Astrocyte (in vitro differentiated cells and primary cell): ENCODE data around the gene AIF1. TPM values are rescaled to one million over a fixed set of nuclear protein-coding genes. Genes with fewer than 3 reads are reported as not detected.

Experiments
- DNase-seq: peaks from one replicate; pipeline ENCODE4 v3.0.0-alpha.2; 2010; ENCODE audit warnings: low read depth
- FAIRE-seq: peaks from 2 replicates; lab custom pipeline; 2011; peaks lifted over from hg19 to GRCh38; lab: Jason Lieb, UNC
- H2AFZ ChIP-seq: 2 replicates; pipeline ENCODE4 v1.6.0; 2012; ENCODE audit warnings: low read depth, low read length, inconsistent platforms
- H3K27ac ChIP-seq: 2 replicates; pipeline ENCODE4 v1.5.1; 2011; ENCODE audit warnings: low read depth, low read length, inconsistent platforms
- H3K27me3 ChIP-seq: 2 replicates; pipeline ENCODE4 v1.6.0; 2011; ENCODE audit warnings: low read length, inconsistent platforms; ENCODE audit not compliant: insufficient read depth
- H3K36me3 ChIP-seq: 2 replicates; pipeline ENCODE4 v1.5.1; 2011; ENCODE audit warnings: low read length, inconsistent platforms; ENCODE audit not compliant: insufficient read depth
- H3K4me1 ChIP-seq: 2 replicates; pipeline ENCODE4 v1.5.1; 2011; ENCODE audit warnings: low read length, inconsistent platforms; ENCODE audit not compliant: insufficient read depth
- H3K4me2 ChIP-seq: 2 replicates; pipeline ENCODE4 v1.6.0; 2012; ENCODE audit warnings: low read length, inconsistent platforms
- H3K4me3 ChIP-seq: 2 replicates; pipeline ENCODE4 v1.5.1; 2011; ENCODE audit warnings: low read depth, mild to moderate bottlenecking, low read length, inconsistent platforms; ENCODE audit not compliant: insufficient read depth
- H3K79me2 ChIP-seq: 2 replicates; pipeline ENCODE4 v1.6.0; 2012; ENCODE audit warnings: mild to moderate bottlenecking, low read length, inconsistent platforms; ENCODE audit not compliant: insufficient read depth
- H3K9ac ChIP-seq: 2 replicates; pipeline ENCODE4 v1.6.0; 2012; ENCODE audit warnings: mild to moderate bottlenecking, low read length, inconsistent platforms
- H3K9me3 ChIP-seq: 2 replicates; pipeline ENCODE4 v1.5.1; 2012; ENCODE audit warnings: low read depth, mild to moderate bottlenecking, low read length, inconsistent platforms; ENCODE audit not compliant: insufficient read depth
- H4K20me1 ChIP-seq: 2 replicates; pipeline ENCODE4 v1.6.0; 2012; ENCODE audit warnings: low read length, inconsistent platforms; ENCODE audit not compliant: insufficient read depth
- H3K27ac Mint-ChIP-seq: one replicate; pipeline ENCODE4 v1.8.0; 2021; ENCODE audit warnings: mild to moderate bottlenecking, mixed read lengths; ENCODE audit not compliant: unreplicated experiment
- H3K27me3 Mint-ChIP-seq: one replicate; pipeline ENCODE4 v1.8.0; 2021; ENCODE audit warnings: low read depth, mixed read lengths; ENCODE audit not compliant: unreplicated experiment
- H3K36me3 Mint-ChIP-seq: one replicate; pipeline ENCODE4 v1.8.0; 2021; ENCODE audit warnings: low read depth, mixed read lengths; ENCODE audit not compliant: unreplicated experiment
- H3K4me1 Mint-ChIP-seq: one replicate; pipeline ENCODE4 v1.8.0; 2021; ENCODE audit warnings: low read depth, mixed read lengths; ENCODE audit not compliant: unreplicated experiment
- H3K4me3 Mint-ChIP-seq: one replicate; pipeline ENCODE4 v1.8.0; 2021; ENCODE audit warnings: mild to moderate bottlenecking, moderate library complexity, mixed read lengths; ENCODE audit not compliant: unreplicated experiment
- H3K9me3 Mint-ChIP-seq: one replicate; pipeline ENCODE4 v1.8.0; 2021; ENCODE audit warnings: mild to moderate bottlenecking, mixed read lengths; ENCODE audit not compliant: unreplicated experiment
- EZH2 ChIP-seq: IDR thresholded peaks from 2 replicates; pipeline ENCODE4 v1.6.1; 2012; ENCODE audit warnings: mild to moderate bottlenecking, low read length, inconsistent platforms; ENCODE audit not compliant: insufficient read depth
- microRNA-seq: library from miRNA; unstranded; fragments of <30 nt; microRNA quantifications from one replicate; pipeline ENCODE4 v1.2.0, GENCODE V29; 2020
- total RNA-seq: library from RNA; stranded (reverse); gene quantifications from 2 replicates; pipeline ENCODE4 v1.2.1, GENCODE V29; 2021
- TF ChIP-seq, protein P1 (sequence below): IDR thresholded peaks from 2 replicates; pipeline ENCODE4 v1.5.1; 2011; ENCODE audit warnings: low read depth, mild to moderate bottlenecking, inconsistent platforms, low read length, moderate library complexity; ENCODE audit not compliant: insufficient read depth

Gene AIF1
- total RNA-seq, 1 donor from 2014 or later, result not detected

DNA sequence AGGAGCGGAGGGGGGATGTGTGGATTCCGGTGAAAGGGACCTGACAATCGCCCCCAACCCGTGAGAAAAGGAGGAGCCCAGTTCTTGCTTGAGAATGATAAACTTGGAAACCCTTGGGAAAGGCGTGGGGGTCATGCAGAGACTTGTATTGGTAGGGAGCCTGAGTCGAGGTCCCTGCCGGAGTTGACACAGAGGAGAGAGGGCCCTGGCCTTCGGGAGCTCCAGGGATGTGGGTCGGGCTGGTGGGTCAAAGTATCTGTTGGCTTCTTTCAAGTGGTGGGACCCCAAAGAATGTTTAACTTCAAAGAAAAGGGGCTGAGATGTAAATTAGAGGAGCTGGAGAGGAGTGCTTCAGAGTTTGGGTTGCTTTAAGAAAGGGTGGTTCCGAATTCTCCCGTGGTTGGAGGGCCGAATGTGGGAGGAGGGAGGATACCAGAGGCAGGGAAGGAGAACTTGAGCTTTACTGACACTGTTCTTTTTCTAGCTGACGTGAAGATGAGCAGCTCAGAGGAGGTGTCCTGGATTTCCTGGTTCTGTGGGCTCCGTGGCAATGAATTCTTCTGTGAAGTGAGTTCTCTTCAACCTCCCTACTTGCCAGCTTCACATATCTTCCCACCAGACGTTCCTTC, 51.4 kb downstream of the AIF1 start:
- Histone ChIP-seq H4K20me1 (peaks cover 39% of the 10 kb centered on the region), H3K9me3 (no peaks in the 10 kb centered on the region), H3K9ac (peak overlapping the region; percentile 99), H3K27ac (peak overlapping the region; percentile 84), H3K4me1 (peaks cover 24% of the 10 kb centered on the region), H3K4me3 (peak overlapping the region; percentile 94), H3K4me2 (peak overlapping the region; percentile 98), H3K36me3 (peaks cover 36% of the 10 kb centered on the region), H2AFZ (peak overlapping the region; percentile 76), H3K27me3 (no peaks in the 10 kb centered on the region), H3K79me2 (peaks cover 83% of the 10 kb centered on the region)
- Mint-ChIP-seq H3K4me1 (peaks cover 30% of the 10 kb centered on the region), H3K27ac (peak overlapping the region; percentile 95), H3K36me3 (peaks cover 14% of the 10 kb centered on the region), H3K4me3 (peak overlapping the region; percentile 98), H3K27me3 (no peaks in the 10 kb centered on the region), H3K9me3 (no peaks in the 10 kb centered on the region)
- TF ChIP-seq EZH2, result no peak
- TF ChIP-seq, protein P1, sequence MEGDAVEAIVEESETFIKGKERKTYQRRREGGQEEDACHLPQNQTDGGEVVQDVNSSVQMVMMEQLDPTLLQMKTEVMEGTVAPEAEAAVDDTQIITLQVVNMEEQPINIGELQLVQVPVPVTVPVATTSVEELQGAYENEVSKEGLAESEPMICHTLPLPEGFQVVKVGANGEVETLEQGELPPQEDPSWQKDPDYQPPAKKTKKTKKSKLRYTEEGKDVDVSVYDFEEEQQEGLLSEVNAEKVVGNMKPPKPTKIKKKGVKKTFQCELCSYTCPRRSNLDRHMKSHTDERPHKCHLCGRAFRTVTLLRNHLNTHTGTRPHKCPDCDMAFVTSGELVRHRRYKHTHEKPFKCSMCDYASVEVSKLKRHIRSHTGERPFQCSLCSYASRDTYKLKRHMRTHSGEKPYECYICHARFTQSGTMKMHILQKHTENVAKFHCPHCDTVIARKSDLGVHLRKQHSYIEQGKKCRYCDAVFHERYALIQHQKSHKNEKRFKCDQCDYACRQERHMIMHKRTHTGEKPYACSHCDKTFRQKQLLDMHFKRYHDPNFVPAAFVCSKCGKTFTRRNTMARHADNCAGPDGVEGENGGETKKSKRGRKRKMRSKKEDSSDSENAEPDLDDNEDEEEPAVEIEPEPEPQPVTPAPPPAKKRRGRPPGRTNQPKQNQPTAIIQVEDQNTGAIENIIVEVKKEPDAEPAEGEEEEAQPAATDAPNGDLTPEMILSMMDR, result no peak
- DNase-seq (no peak), FAIRE-seq (no peak)

Small RNA genes within 50 kb of the gene (microRNA-seq; reads per million reads assigned to microRNA genes)
- 3.8 reads per million, percentile 14 among the genes with 10 or more reads in this experiment for gene MIR6832

Other genes with a start within 250 kb of the AIF1 start
- gene MICA, start 211.6 kb upstream of the AIF1 start, total RNA-seq, result 70.0 and 70.6 TPM in 2 replicates
- 4.1 and 5.8 TPM in 2 replicates for gene MICB, start 117.1 kb upstream of the AIF1 start, total RNA-seq
- gene MCCD1, start 86.3 kb upstream of the AIF1 start, total RNA-seq, result not detected in 2 replicates
- 284 and 294 TPM in 2 replicates for gene DDX39B, start 73.2 kb upstream of the AIF1 start, total RNA-seq
- gene ATP6V1G2, start 68.6 kb upstream of the AIF1 start, total RNA-seq, result 2.6 and 3.4 TPM in 2 replicates
- gene NFKBIL1, start 67.6 kb upstream of the AIF1 start, total RNA-seq, result 18.8 and 20.4 TPM in 2 replicates
- not detected in 2 replicates for gene LTA, start 42.9 kb upstream of the AIF1 start, total RNA-seq
- 0.79 and 1.2 TPM in 2 replicates for gene TNF, start 39.7 kb upstream of the AIF1 start, total RNA-seq
- gene LTB, start 32.8 kb upstream of the AIF1 start, total RNA-seq, result 0.26 and 0.52 TPM in 2 replicates
- not detected in 2 replicates for gene LST1, start 29.0 kb upstream of the AIF1 start, total RNA-seq
- not detected in 2 replicates for gene NCR3, start 22.2 kb upstream of the AIF1 start, total RNA-seq
- 180 and 188 TPM in 2 replicates for gene PRRC2A, start 5.5 kb downstream of the AIF1 start, total RNA-seq
- 233 and 247 TPM in 2 replicates for gene BAG6, start 37.4 kb downstream of the AIF1 start, total RNA-seq
- 0.89 and 1.2 TPM in 2 replicates for gene APOM, start 40.7 kb downstream of the AIF1 start, total RNA-seq
- gene C6orf47, start 45.5 kb downstream of the AIF1 start, total RNA-seq, result 14.7 and 15.5 TPM in 2 replicates
- 11.7 and 13.8 TPM in 2 replicates for gene GPANK1, start 49.8 kb downstream of the AIF1 start, total RNA-seq
- 200 and 208 TPM in 2 replicates for gene CSNK2B, start 50.8 kb downstream of the AIF1 start, total RNA-seq
- 17.5 and 20.3 TPM in 2 replicates for gene LY6G5B, start 54.7 kb downstream of the AIF1 start, total RNA-seq
- gene LY6G5C, start 65.8 kb downstream of the AIF1 start, total RNA-seq, result 2.9 and 3.9 TPM in 2 replicates
- 34.3 and 38.3 TPM in 2 replicates for gene ABHD16A, start 88.1 kb downstream of the AIF1 start, total RNA-seq
- not detected in 2 replicates for gene LY6G6F, start 91.6 kb downstream of the AIF1 start, total RNA-seq
- gene LY6G6D, start 100.1 kb downstream of the AIF1 start, total RNA-seq, result not detected in 2 replicates
- gene LY6G6C, start 106.5 kb downstream of the AIF1 start, total RNA-seq, result 0.41 and 0.66 TPM in 2 replicates
- gene MPIG6B, start 108.1 kb downstream of the AIF1 start, total RNA-seq, result not detected in 2 replicates
- 62.5 and 72.4 TPM in 2 replicates for gene DDAH2, start 114.1 kb downstream of the AIF1 start, total RNA-seq
- gene CLIC1, start 121.3 kb downstream of the AIF1 start, total RNA-seq, result 484 and 518 TPM in 2 replicates
- gene MSH5, start 124.8 kb downstream of the AIF1 start, total RNA-seq, result 5.7 and 6.8 TPM in 2 replicates
- gene SAPCD1, start 147.4 kb downstream of the AIF1 start, total RNA-seq, result 0.72 and 1.2 TPM in 2 replicates
- gene VWA7, start 162.1 kb downstream of the AIF1 start, total RNA-seq, result 0.54 and 0.94 TPM in 2 replicates
- gene VARS1, start 180.5 kb downstream of the AIF1 start, total RNA-seq, result 94.8 and 96.3 TPM in 2 replicates
- 43.8 and 44.0 TPM in 2 replicates for gene LSM2, start 191.7 kb downstream of the AIF1 start, total RNA-seq
- 0.98 and 1.1 TPM in 2 replicates for gene HSPA1L, start 200.0 kb downstream of the AIF1 start, total RNA-seq
- 52.6 and 52.7 TPM in 2 replicates for gene HSPA1A, start 200.3 kb downstream of the AIF1 start, total RNA-seq
- 64.9 and 77.2 TPM in 2 replicates for gene HSPA1B, start 212.5 kb downstream of the AIF1 start, total RNA-seq
- 45.0 and 47.3 TPM in 2 replicates for gene NEU1, start 247.6 kb downstream of the AIF1 start, total RNA-seq